H4 (cell line): Measurements from ENCODE around the gene MAST4. TPM values are rescaled to one million over a fixed set of nuclear protein-coding genes. Genes with fewer than 3 reads are reported as not detected.
A peak's percentile ranks its signal among the peaks of the same experiment; 100 is the strongest.
"Not testable (repeated sequence)": the region's sequence is repeated elsewhere in the genome, so short reads cannot be mapped to it uniquely, and the experiment has no call there.

Experiments used
- DNase-seq: peaks from one replicate; pipeline ENCODE4 v3.0.0-alpha.2; 2015; ENCODE audit warnings: low spot score
- total RNA-seq: library from RNA; depleted of rRNA; stranded (reverse); fragments of >200 nt; shearing (Covaris generic); gene quantifications from 2 replicates; pipeline ENCODE4 v1.2.3, GENCODE V29; 2014

The MAST4 gene
- total RNA-seq, 1 experiment from 2014 or later: 0.75 TPM

GRCh38 chr5:66646570-66646969, 50.4 kb downstream of the MAST4 start:
- DNase-seq: no peak

DNA sequence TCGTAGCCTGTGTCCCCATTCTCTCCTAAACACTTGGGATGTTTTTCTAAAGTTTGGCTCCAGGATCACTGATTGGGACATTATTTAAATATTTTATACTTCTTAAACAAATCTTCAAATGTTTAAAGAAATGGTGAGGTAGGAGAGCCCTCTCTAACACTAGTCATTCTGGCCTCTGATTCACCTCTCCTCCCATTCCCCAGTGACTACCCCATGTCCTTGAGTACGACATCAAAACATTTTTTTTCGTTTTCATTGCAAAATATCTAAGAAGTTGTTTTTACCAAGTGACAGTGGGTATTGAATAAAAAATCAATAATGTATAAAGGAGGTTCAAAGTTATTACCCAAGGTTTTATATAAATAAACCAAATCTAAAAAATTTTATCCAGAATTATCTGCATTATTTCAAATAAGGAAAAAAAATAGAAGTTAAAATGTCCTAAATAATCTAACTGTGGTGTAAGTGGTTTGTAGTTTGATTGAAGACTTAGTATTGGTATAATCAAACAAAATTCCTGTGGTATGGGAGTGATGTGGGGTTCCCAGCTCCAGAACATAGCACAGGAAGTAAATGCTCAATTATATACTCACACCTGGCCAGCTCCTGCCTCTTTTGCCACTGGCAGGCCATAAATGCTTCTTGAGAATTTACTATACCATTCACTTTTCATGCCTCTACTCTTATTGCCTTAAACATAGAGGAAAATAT, 51.1 kb downstream of the MAST4 start:
- peak; percentile 15 for DNase-seq

DNA sequence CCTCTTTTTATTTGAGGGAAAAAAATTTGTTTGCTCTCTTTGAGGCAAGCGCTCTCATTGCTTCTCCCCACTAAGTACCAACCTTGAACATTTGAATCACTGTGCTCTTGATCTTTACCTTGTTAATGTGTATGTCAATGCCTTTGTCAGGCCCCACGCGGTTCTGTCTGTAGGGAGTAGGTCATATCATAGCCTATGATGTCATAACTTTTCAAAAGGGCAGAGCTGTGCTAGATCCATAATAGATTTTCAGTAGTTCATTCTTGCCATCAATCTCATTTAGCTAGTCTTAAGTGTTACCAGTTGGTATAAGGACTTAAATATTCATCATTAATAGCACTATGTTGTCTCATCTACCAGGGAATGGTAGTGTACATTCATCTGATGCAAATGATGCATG, 56.6 kb downstream of the MAST4 start:
- no peak for DNase-seq

DNA sequence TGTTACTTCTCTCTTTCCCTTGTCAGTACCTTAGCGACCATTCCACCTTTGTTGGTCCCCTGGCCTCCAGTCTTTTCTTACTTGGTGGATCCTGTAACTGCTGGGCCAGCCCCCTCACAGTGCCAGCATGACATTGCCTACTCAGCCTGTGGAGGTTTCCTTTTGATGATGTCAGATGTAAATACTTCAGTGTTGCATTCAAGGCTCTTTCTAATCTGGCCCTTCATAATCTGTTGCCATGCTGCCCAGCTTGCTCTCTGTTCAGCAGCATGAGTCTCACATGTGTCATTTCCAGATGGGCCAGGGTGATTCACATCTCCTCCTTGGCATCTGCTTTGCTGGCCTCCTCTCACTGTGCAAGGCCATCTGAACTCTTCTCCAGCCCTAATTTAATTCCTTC, 57.1 kb downstream of the MAST4 start:
- peak; percentile 8 for DNase-seq

DNA sequence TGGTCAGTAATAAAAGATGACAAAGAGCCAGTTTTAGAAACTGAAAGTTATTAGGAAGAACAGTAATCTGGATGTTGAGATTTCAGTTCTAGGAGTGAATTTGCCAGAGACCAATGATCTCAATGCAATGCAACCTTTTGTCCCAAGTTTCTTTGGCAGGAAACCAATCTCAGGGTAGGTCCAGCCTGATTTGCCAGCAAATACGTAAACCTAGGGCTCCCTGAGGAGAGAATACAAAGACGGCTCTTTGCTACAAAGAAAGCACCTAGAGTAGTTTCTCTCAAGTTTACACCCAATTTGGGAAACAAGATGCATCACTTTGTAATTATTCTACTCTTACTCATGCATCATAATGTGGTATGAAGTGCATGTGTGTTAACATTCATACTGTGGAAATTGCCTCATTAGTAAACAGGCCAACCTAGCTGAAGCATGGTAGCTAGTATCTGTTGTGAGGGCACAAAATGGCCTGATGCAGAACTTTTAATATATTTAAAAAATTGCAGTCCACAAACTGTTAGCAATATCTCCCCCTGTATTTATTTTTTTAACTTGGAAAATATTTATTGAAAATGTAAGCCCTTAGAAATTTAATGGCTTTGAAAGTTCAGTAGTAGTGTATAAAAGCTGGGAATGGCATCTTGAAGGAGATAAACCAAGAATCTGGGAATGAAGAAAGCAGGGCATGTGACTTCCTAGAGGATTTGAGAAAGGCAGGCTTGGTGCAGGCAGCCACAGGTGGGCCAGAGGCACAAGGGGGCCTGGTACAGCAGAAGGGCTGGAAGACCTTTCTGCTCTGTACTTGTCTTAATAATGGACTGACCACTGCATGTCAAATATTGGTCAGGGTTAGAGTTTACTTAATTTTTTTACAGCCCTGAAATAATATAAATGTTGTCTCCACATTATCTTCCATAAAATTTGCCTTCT, 59.5 kb downstream of the MAST4 start:
- DNase-seq: no peak

DNA sequence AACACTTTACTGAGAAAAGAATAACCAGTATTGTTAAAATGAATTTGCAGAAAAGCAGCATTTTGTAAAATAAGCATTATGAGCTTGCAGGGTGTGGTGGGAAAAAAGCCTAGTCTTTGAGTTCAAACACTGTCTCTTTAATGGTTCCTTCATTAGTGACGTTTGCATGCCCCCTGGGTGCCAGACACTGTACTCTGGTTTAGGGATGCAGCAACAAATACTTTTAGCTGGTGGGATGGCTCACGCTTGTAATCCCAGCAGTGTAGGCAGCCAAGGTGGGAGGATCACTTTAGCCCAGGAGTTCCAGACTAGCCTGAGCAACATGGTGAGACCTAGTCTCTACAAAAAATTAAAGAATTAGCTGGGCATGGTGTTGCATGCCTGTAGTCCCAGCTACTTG, 62.3 kb downstream of the MAST4 start:
- no peak for DNase-seq

GRCh38 chr5:66659780-66660179, 63.6 kb downstream of the MAST4 start:
- DNase-seq: no peak

DNA sequence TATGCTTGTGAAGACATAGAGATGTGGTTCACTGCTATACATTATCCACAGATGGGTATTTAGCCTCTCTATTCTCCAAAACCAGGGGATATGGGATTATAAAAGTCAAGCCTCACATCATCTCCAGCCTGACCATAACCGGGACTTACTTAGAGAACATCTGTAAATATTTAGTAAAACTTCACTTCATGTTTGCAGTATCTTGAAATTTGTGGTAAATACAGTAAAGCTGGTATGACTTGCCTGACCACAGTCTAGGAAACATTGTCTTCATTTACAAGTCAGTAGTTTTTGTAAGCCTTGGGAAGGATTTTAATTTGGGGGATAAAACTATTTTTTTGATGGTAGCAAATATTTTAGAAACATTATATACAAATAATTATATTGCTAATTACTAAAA, 64.2 kb downstream of the MAST4 start:
- DNase-seq: peak; percentile 57

- peak; percentile 52 for DNase-seq
Observed at GRCh38 chr5:66661149-66661548, 65.0 kb downstream of the MAST4 start.

DNA sequence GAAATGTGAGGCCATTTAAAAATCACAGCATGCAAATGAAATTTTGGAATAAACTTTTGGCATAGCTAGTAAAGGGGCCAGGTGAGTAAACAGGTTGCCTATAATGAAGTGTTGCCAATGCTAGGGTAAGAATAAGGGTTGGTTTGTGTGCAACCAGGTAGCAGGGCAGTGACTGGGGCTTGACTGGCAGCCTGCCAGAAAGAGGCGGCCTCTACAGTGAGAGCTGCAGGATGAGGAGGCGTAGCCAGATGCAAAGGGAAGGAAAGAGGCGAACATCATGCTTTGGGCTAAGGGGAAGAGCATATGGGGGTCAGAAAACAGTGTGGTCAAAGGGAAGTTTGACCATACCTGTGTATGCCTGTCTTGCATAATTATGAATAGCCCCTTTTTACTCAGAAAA, 70.6 kb downstream of the MAST4 start:
- no peak for DNase-seq

- DNase-seq: no peak
Observed at GRCh38 chr5:66669086-66669861, 73.1 kb downstream of the MAST4 start.

DNA sequence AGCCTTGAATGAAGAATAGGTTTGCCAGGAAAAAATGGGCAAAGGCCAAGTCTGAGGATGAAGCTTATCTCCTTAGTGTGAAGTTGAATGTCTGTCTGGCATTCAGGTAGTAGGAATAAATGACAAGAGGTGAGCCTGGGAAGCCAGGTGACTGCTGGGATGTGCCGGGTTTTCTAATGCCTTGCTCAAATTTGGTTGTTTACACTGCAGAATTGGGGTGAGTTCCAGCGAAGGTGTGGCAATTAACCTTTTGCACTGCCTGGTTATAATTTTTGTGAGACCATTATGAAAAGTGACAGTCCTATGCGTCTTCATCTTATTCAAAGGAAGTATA, 73.6 kb downstream of the MAST4 start:
- no peak for DNase-seq

DNA sequence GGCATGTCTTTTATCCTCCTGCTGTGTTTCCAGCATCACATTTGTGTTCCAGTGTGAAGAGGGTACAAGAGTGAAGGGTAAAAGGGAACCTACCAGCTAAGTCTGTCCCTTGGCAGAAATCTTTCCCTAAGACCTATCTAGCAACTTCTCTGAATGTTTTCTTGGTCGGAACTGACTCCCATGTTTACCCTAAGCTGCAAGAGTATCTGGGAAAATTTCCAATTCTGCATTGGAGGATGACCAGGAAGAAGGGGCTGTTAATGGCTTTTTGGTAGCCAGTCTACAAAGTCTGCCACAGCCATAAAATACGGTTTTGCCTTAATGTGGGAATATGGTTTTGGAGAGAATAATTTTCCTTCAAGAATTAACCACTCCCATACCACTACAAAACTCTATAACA, 75.1 kb downstream of the MAST4 start:
- DNase-seq: no peak

GRCh38 chr5:66674802-66675201, 78.6 kb downstream of the MAST4 start:
- DNase-seq: no peak

- DNase-seq: no peak
Observed at GRCh38 chr5:66675406-66675805, 79.2 kb downstream of the MAST4 start.

- DNase-seq: no peak
Observed at GRCh38 chr5:66680221-66680620, 84.0 kb downstream of the MAST4 start.

GRCh38 chr5:66680804-66681203, 84.6 kb downstream of the MAST4 start:
- DNase-seq: no peak

DNA sequence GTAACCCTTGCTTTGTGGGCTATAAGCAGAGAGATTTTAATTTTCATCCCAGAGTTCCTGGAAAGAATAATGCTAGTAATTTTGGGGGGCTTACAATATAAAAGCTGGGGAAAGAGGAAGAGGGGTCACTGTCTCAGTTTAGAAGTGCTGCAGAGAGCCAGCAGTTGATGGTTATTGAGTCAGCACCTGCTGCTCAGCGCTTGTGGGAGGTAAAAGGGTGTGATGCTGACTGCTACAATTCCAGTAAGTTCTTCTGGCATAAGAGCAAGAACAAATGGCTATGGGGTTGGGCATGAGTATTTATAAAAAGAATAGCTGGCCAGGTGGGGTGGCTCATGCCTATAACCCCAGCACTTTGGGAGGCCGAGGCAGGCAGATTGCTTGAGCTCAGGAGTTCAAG, 88.5 kb downstream of the MAST4 start:
- no peak for DNase-seq

- no peak for DNase-seq
Observed at GRCh38 chr5:66689522-66690220, 93.5 kb downstream of the MAST4 start.

- no peak for DNase-seq
Observed at GRCh38 chr5:66694036-66694435, 97.8 kb downstream of the MAST4 start.

DNA sequence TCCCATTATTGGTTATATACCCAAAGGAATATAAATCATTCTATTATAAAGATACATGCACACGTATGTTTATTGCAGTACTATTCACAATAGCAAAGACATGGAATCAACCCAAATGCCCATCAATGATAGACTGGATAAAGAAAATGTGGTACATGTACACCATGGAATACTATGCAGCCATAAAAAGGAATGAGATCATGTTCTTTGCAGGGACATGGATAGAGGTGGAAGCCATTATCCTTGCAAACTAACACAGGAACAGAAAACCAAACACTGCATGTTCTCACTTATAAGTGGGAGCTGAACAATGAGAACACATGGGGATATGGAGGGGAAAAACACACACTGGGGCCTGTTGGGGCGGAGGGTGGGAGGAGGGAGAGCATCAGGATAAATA, 99.6 kb downstream of the MAST4 start:
- not testable (repeated sequence) for DNase-seq
